DND-41 (cell line): ENCODE measurements around the gene PHLPP1.

ENCODE experiments used
- CTCF ChIP-seq: IDR thresholded peaks from 2 replicates; pipeline ENCODE4 v1.5.1; 2012; ENCODE audit warnings: borderline replicate concordance, low read length, moderate library complexity, mild to moderate bottlenecking; ENCODE audit not compliant: poor library complexity, severe bottlenecking; ENCODE audit errors: extremely low read depth
- EZH2 ChIP-seq: IDR thresholded peaks from 3 replicates; pipeline ENCODE4 v1.6.1; 2012; ENCODE audit warnings: borderline replicate concordance, low read depth, mild to moderate bottlenecking, moderate library complexity, low read length, inconsistent platforms; ENCODE audit not compliant: severe bottlenecking

- TF ChIP-seq CTCF: no peak
- TF ChIP-seq EZH2: no peak
These were observed 17.7 kb upstream of the PHLPP1 start for GRCh38 chr18:62697636-62698035.
